Upper lobe of left lung (tissue), 6 donors: ENCODE data around the gene PRKAG2. TPM values are rescaled to one million over a fixed set of nuclear protein-coding genes. Genes with fewer than 3 reads are reported as not detected.
"Not testable (repeated sequence)": the region's sequence is repeated elsewhere in the genome, so short reads cannot be mapped to it uniquely, and the experiment has no call there.

Experiments
- ATAC-seq, 2 donors: fragments of 200-7000 bp; cut with Tn5 transposase; one replicate each; pipeline ENCODE4 v1.9.1; 2022; ENCODE audit warnings: mild to moderate bottlenecking in 2 of 2, moderate library complexity in 2 of 2; ENCODE audit not compliant: low FRiP score in 2 of 2
- DNase-seq, 2 donors: peaks; one replicate each; pipeline ENCODE4 v3.0.0-alpha.2; 2019 to 2020
- H3K27ac ChIP-seq, 4 donors: fragments of 200-600 bp; sonication (generic); one replicate each; pipeline ENCODE4 v1.5.1; 2016 to 2019
- H3K27me3 ChIP-seq, 4 donors: fragments of 200-600 bp; sonication (generic); one replicate each; pipeline ENCODE4 v1.5.1; 2017 to 2019
- H3K36me3 ChIP-seq, 4 donors: fragments of 200-600 bp; sonication (generic); one replicate each; pipeline ENCODE4 v1.5.1; 2016 to 2019
- H3K4me1 ChIP-seq, 4 donors: fragments of 200-600 bp; sonication (generic); one replicate each; pipeline ENCODE4 v1.5.1; 2018 to 2019
- H3K4me3 ChIP-seq, 4 donors: fragments of 200-600 bp; sonication (generic); one replicate each; pipeline ENCODE4 v1.5.1; 2017 to 2019; ENCODE audit warnings: mild to moderate bottlenecking in 2 of 4, moderate library complexity in 1 of 4
- H3K9me3 ChIP-seq, 4 donors: fragments of 200-600 bp; sonication (generic); one replicate each; pipeline ENCODE4 v1.5.1; 2018 to 2019
- CTCF ChIP-seq, 6 experiments: fragments of 450-650 bp in 4 of 6; fragments of 200-600 bp in 2 of 6; sonication (generic) in 2 of 6; IDR thresholded peaks; one replicate each; pipeline ENCODE4 v1.5.1; 2016 to 2019; ENCODE audit warnings: antibody characterized with exemption in 6 of 6
- EP300 ChIP-seq, 4 donors: sonication (generic); formaldehyde crosslinking; IDR thresholded peaks; one replicate each; pipeline ENCODE4 v1.5.1; 2017; ENCODE audit warnings: antibody characterized with exemption in 4 of 4, control low read depth in 2 of 4
- POLR2A ChIP-seq, 4 donors: fragments of 450-650 bp; IDR thresholded peaks; one replicate each; pipeline ENCODE4 v1.5.1; 2016 to 2017; ENCODE audit warnings: antibody characterized with exemption in 4 of 4, mild to moderate bottlenecking in 2 of 4
- POLR2AphosphoS5 ChIP-seq, 2 donors: sonication (generic); formaldehyde crosslinking; IDR thresholded peaks; one replicate each; pipeline ENCODE4 v1.5.1; 2017; ENCODE audit warnings: antibody characterized with exemption in 2 of 2
- WGBS, 2 donors: methylation state at CpG; one replicate each; pipeline ENCODE4 v1.1.5; 2017 to 2018; 5-methylcytosine and 5-hydroxymethylcytosine counted together
- total RNA-seq, 6 donors: library from RNA; depleted of rRNA in 4 of 6; stranded (reverse); fragments of >200 nt in 4 of 6; gene quantifications; one replicate each; pipeline versions ENCODE4 v1.1.0 to v1.2.1, GENCODE V29; 2016 to 2021
- donor health status: DM: no; HTN: no; CAD: no; lungs with moderate emphysema.
- donor health status: DM: no; HTN: yes; CAD: no; lungs with severe emphysema.

PRKAG2 gene
- total RNA-seq, 6 donors from 2014 or later: 20.6 to 68.1 (median 29.6) TPM

GRCh38 chr7:151581741-151582140 lies 295.2 kb downstream of the PRKAG2 start:
- Histone ChIP-seq H3K4me3 (no peak overlapping the region), H3K4me1 (peaks cover 0 to 6% (median 0%) of the 10 kb centered on the region in 4 donors), H3K36me3 (no peaks in the 10 kb centered on the region), H3K27me3 (no peaks in the 10 kb centered on the region), H3K9me3 (peaks cover 0 to 17% (median 4%) of the 10 kb centered on the region in 4 donors), H3K27ac (no peak overlapping the region)
- no peak for DNase-seq
- 83 to 91% methylated on average over 8 of the region's 8 CpGs for WGBS, 2 donors
- TF ChIP-seq CTCF (IDR thresholded peaks at IDR 0.05) (no peak), POLR2A (IDR thresholded peaks at IDR 0.05) (no peak), POLR2AphosphoS5 (IDR thresholded peaks at IDR 0.05) (no peak), EP300 (IDR thresholded peaks at IDR 0.05) (no peak)
- no peak for ATAC-seq

DNA sequence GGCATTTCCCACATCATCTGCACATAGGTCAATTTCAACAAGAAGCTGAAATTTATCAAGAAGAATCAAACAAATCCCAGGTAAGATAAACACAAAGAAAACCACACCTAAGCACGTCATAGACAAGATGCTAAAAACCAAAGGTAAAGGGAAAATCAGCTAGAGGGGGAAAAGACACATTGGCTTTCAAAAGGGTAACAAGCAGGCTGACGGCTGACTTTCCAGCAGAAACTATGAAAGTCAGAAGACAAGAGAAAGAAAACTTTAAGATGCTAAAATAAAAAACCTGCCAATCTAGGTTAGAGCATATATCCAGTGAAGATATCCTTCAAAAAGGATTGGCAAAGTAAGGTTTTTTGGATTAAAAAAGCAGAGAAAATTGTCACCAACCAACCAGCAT lies 297.3 kb downstream of the PRKAG2 start:
- no peaks in the 10 kb centered on the region for H3K4me1 ChIP-seq
- no peaks in the 10 kb centered on the region for H3K36me3 ChIP-seq
- TF ChIP-seq POLR2A (IDR thresholded peaks at IDR 0.05) (no peak), EP300 (IDR thresholded peaks at IDR 0.05) (no peak), POLR2AphosphoS5 (IDR thresholded peaks at IDR 0.05) (no peak), CTCF (IDR thresholded peaks at IDR 0.05) (no peak)
- no peak overlapping the region for H3K4me3 ChIP-seq
- WGBS, 2 donors: 91 to 93% methylated on average over 2 of the region's 2 CpGs
- ATAC-seq (no peak), DNase-seq (no peak)
- no peak overlapping the region for H3K27ac ChIP-seq
- no peaks in the 10 kb centered on the region for H3K27me3 ChIP-seq
- H3K9me3 ChIP-seq: peaks cover 0 to 17% (median 4%) of the 10 kb centered on the region in 4 donors

DNA sequence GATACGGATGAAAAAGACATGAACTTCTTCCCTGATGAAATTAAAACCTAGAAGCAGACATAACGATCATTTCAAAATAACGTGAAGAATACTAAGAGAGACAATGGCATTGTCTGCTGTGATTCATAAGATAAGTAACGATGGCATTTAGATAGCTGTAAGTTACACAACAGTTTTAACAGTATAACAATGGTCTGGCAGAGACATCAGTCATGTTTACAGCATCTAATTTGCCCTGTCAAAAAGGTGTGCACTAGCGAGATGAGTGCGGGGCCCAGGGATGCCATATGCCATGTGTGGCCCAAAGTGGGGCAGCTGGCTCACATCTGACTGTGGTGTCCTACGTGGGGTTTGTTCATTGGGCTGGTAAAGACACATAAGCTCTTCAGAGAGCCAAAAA lies 301.5 kb downstream of the PRKAG2 start:
- no peak for TF ChIP-seq EP300 (IDR thresholded peaks at IDR 0.05)
- no peak for TF ChIP-seq CTCF (IDR thresholded peaks at IDR 0.05)
- no peak for TF ChIP-seq POLR2A (IDR thresholded peaks at IDR 0.05)
- no peak for TF ChIP-seq POLR2AphosphoS5 (IDR thresholded peaks at IDR 0.05)
- Histone ChIP-seq H3K36me3 (no peaks in the 10 kb centered on the region), H3K4me3 (no peak overlapping the region), H3K27ac (no peak overlapping the region), H3K9me3 (peaks cover 0 to 17% (median 4%) of the 10 kb centered on the region in 4 donors), H3K27me3 (no peaks in the 10 kb centered on the region), H3K4me1 (no peaks in the 10 kb centered on the region)
- WGBS, 2 donors: 82 to 92% methylated on average over 7 of the region's 7 CpGs
- ATAC-seq (no peak), DNase-seq (no peak)

DNA sequence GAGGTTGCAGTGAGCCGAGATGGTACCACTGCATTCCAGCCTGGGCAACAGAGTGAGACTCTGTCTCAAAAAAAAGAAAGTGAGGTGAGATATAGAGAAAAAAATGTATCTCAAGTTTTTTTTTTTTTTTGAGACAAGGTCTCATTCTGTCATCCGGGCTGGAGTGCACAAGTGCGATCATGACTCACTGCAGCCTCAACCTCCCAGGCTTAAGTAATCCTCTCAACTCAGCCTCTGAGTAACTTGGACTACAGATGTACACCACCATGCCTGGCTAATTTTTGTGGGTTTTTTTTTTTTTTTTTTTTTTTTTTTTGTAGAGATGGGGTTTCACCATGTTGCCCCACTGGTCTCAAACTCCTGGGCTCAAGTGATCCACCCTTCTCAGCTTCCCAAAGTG lies 303.9 kb downstream of the PRKAG2 start:
- H3K36me3 ChIP-seq: peaks cover 0 to 11% (median 2%) of the 10 kb centered on the region in 4 donors
- ATAC-seq, DNase-seq, H3K27me3 ChIP-seq, H3K9me3 ChIP-seq, H3K4me3 ChIP-seq, H3K4me1 ChIP-seq, H3K27ac ChIP-seq: not testable (repeated sequence)
- WGBS, 2 donors: 93 to 99% methylated on average over 3 of the region's 3 CpGs

GRCh38 chr7:151572136-151572535 lies 304.8 kb downstream of the PRKAG2 start:
- Histone ChIP-seq H3K27ac (no peak overlapping the region), H3K27me3 (no peaks in the 10 kb centered on the region), H3K4me3 (no peak overlapping the region), H3K9me3 (no peaks in the 10 kb centered on the region), H3K36me3 (peaks cover 0 to 11% (median 2%) of the 10 kb centered on the region in 4 donors), H3K4me1 (no peaks in the 10 kb centered on the region)
- DNase-seq (no peak), ATAC-seq (no peak)
- TF ChIP-seq POLR2A (IDR thresholded peaks at IDR 0.05) (no peak), CTCF (IDR thresholded peaks at IDR 0.05) (no peak), EP300 (IDR thresholded peaks at IDR 0.05) (no peak), POLR2AphosphoS5 (IDR thresholded peaks at IDR 0.05) (no peak)
- WGBS, 2 donors: 100% methylated on average over 2 of the region's 2 CpGs
